ENCODE measurements around the gene ANKK1.

ANKK1 gene

GRCh38 chr11:113382121-113382520 is 5.5 kb upstream of the ANKK1 start (continued):
- TF ChIP-seq PRDM2 (tag by site-specific recombination; IDR thresholded peaks at IDR 0.05; ENCODE audit: borderline replicate concordance) (no peak), ZBTB7A (tag by site-specific recombination; IDR thresholded peaks at IDR 0.05; ENCODE audit: low read depth) (no peak), ZNF394 (tag by site-specific recombination; IDR thresholded peaks at IDR 0.05; ENCODE audit: borderline replicate concordance) (no peak), ZNF623 (tag by site-specific recombination; IDR thresholded peaks at IDR 0.05) (no peak), ZNF776 (tag by site-specific recombination; IDR thresholded peaks at IDR 0.05; ENCODE audit: borderline replicate concordance) (no peak), ZNF157 (tag by site-specific recombination; IDR thresholded peaks at IDR 0.05) (no peak), ZXDB (tag by site-specific recombination; IDR thresholded peaks at IDR 0.05) (no peak), ZNF707 (tag by site-specific recombination; IDR thresholded peaks at IDR 0.05) (no peak)
- TF ChIP-seq, protein P1, sequence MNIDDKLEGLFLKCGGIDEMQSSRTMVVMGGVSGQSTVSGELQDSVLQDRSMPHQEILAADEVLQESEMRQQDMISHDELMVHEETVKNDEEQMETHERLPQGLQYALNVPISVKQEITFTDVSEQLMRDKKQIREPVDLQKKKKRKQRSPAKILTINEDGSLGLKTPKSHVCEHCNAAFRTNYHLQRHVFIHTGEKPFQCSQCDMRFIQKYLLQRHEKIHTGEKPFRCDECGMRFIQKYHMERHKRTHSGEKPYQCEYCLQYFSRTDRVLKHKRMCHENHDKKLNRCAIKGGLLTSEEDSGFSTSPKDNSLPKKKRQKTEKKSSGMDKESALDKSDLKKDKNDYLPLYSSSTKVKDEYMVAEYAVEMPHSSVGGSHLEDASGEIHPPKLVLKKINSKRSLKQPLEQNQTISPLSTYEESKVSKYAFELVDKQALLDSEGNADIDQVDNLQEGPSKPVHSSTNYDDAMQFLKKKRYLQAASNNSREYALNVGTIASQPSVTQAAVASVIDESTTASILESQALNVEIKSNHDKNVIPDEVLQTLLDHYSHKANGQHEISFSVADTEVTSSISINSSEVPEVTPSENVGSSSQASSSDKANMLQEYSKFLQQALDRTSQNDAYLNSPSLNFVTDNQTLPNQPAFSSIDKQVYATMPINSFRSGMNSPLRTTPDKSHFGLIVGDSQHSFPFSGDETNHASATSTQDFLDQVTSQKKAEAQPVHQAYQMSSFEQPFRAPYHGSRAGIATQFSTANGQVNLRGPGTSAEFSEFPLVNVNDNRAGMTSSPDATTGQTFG (tag by site-specific recombination; IDR thresholded peaks at IDR 0.05; ENCODE audit: borderline replicate concordance), result no peak

GRCh38 chr11:113384551-113384950 is 3.0 kb upstream of the ANKK1 start:
- ChIA-PET POLR2A (interaction anchor here (0.6 kb wide), 1 partner anchor 348 kb away, joined by 5 read pairs; no protein-coding TSS in a partner anchor), CTCF (interaction anchor here (0.6 kb wide), 1 partner anchor 89 kb away, joined by 3 read pairs; no protein-coding TSS in a partner anchor)
- H3K4me3 ChIP-seq (ENCODE audit: low read depth, low read length), result no peak overlapping the region
- H3K36me3 ChIP-seq (ENCODE audit: control insufficient read depth in 2 of 2, insufficient read depth in 1 of 2, low read length in 2 of 2), result no peaks in the 10 kb centered on the region
- TF ChIP-seq ZNF549 (tag by site-specific recombination; IDR thresholded peaks at IDR 0.05) (no peak), ZNF792 (tag by site-specific recombination; IDR thresholded peaks at IDR 0.05) (no peak), OSR2 (tag by site-specific recombination; IDR thresholded peaks at IDR 0.05) (peak; percentile 41), ZNF747 (tag by site-specific recombination; IDR thresholded peaks at IDR 0.05) (no peak), ZBTB7A (tag by site-specific recombination; IDR thresholded peaks at IDR 0.05; ENCODE audit: low read depth) (no peak), ZNF221 (tag by site-specific recombination; IDR thresholded peaks at IDR 0.05; ENCODE audit: borderline replicate concordance) (no peak), ZNF175 (tag by site-specific recombination; IDR thresholded peaks at IDR 0.05) (no peak), ZNF248 (tag by site-specific recombination; IDR thresholded peaks at IDR 0.05) (no peak), IKZF3 (tag by site-specific recombination; IDR thresholded peaks at IDR 0.05) (no peak), ZNF837 (tag by site-specific recombination; IDR thresholded peaks at IDR 0.05) (no peak), PBX3 (CRISPR knock-in tag; IDR thresholded peaks at IDR 0.05) (no peak), ZNF600 (tag by site-specific recombination; IDR thresholded peaks at IDR 0.05) (peak; percentile 63; the same call in 1 of the 2 replicates), MEIS1 (CRISPR knock-in tag; IDR thresholded peaks at IDR 0.05; ENCODE audit: borderline replicate concordance) (no peak), PRDM1 (tag by site-specific recombination; IDR thresholded peaks at IDR 0.05) (peak; percentile 78)
- TF ChIP-seq, protein P2, sequence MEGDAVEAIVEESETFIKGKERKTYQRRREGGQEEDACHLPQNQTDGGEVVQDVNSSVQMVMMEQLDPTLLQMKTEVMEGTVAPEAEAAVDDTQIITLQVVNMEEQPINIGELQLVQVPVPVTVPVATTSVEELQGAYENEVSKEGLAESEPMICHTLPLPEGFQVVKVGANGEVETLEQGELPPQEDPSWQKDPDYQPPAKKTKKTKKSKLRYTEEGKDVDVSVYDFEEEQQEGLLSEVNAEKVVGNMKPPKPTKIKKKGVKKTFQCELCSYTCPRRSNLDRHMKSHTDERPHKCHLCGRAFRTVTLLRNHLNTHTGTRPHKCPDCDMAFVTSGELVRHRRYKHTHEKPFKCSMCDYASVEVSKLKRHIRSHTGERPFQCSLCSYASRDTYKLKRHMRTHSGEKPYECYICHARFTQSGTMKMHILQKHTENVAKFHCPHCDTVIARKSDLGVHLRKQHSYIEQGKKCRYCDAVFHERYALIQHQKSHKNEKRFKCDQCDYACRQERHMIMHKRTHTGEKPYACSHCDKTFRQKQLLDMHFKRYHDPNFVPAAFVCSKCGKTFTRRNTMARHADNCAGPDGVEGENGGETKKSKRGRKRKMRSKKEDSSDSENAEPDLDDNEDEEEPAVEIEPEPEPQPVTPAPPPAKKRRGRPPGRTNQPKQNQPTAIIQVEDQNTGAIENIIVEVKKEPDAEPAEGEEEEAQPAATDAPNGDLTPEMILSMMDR (tag by site-specific recombination; IDR thresholded peaks at IDR 0.05), result no peak
- H3K27ac ChIP-seq (ENCODE audit: extremely low read depth, low read depth, low read length), result no peak overlapping the region
- H3K4me1 ChIP-seq (ENCODE audit: control insufficient read depth, insufficient read depth, low read length), result no peaks in the 10 kb centered on the region
- no peaks in the 10 kb centered on the region for H3K9me3 ChIP-seq (ENCODE audit: control insufficient read depth, insufficient read depth, low read depth, low read length)

Data from HEK293 (cell line).